GM19397 (cell line): ENCODE results near the gene RNLS.

Experiments used
- ATAC-seq: cut with Tn5 transposase; IDR thresholded peaks from one replicate; pipeline ENCODE4 v1.9.1; 2021; ENCODE audit warnings: mild to moderate bottlenecking, moderate library complexity; ENCODE audit not compliant: unreplicated experiment

RNLS gene

DNA sequence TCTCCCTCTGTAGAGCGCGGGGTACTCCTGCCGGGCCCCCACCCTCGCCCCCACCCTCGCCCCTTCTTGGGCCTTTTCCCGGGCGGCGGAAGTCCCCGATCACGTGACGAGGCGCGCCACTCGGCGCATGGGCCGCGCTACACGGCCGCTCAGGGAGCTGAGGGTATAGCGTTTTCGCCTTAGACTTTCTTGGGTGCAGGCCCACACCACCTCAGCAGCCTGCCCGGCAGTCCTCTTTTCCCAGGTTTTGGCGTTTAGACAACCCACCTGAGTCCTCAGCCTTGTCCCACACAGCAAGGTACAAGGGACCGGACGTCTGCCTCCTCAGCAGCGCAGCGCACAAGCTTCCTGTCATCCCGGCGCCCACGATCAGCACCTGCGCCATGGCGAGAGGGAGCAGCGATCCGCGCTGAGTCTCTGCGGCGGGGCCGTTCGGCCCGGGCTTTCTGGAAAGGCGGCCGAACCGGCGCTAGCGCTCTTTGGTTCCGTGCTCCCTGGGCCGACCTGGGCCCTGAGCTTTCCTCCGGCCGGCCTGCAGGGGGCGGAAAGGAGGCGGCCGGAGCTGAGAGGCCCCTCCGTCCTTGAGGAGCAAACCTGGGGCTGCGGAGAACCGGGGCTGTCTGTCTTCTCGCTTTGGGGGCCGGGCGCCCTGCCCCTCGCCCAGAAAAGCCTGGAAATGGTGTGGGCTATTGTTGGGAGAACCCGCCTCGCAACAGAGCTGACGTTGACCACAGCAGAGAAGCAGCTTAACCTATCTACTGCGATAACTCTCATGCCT is at the start of gene RNLS:
TSS of gene RNLS (minus strand) at position 513 of the 778 bp plus-strand sequence.
- ATAC-seq = peak; percentile 86

DNA sequence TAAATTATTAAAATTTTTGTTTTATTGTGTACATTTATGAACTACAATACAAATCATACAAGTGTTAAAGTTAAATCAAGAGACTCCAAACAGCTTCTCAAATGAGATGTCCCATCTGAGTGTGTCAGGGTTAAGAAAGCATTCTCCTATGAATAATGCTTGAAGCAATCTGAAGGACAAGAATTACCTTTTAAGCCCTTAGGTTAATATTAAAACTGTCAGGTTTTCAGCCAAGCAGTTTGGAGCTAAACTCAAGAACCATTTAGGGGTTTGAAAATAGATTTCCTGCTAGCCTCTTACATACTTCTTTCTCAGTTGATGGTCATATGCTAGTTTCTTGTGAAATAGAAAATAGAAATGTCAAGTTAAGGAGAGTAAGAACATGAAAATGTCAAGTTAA is 41.7 kb upstream of the RNLS start:
- ATAC-seq = no peak

DNA sequence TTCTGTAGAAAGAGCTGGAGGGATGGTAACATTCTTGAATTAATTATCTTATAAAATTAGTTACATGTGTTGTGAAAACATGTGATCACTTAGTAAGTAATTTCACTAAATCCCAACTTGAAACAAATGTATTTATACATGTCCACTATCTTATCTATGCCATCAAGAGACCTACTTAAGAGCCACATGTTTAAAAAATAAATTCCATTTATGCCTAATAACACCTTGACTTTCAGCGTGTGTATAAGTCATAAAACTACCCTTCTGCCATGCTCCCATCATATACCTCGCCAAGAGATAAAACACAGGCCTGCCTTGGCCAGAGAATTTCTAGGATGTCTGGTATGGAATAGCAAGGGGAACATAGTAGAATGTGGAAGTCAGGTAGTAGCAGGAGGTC is 40.7 kb upstream of the RNLS start:
- no peak for ATAC-seq

DNA sequence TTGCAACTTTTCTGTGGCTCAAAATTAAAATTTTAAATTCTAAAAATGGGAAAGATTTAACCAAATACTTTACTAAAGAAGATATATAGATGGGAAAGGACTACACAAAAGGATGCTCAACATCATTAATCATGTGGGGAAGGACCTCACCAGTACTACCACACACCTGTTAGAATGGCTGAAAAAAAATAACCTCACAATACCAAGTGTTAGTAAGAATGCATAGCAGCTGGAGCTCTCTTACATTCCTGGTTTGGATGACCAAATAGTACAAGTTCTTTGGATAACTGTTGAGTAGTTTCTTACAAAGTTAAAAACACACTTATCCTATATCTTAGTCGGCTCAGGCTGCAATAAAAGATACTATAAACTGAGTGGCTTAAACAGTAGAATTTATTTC is 37.3 kb upstream of the RNLS start:
- ATAC-seq = no peak

DNA sequence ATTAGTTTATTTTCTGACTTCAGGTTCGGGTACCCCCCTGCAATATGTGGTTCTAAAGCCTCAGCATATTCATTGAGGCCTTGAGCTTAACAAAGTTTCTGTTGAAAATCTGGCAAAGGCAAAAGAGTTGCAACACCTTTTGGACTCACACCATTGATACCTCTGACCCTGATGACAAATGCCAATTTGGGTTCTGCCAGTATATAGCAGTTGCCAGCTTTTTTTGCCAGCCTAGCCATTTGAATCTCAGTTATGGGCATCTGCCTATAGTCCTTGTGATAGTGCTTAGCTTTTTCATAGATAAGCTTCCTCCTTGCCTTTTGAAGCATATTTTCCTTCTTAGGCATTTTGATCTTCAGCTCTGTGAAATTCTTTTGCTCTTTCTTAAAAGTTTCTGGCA is 35.4 kb upstream of the RNLS start:
- ATAC-seq = no peak

DNA sequence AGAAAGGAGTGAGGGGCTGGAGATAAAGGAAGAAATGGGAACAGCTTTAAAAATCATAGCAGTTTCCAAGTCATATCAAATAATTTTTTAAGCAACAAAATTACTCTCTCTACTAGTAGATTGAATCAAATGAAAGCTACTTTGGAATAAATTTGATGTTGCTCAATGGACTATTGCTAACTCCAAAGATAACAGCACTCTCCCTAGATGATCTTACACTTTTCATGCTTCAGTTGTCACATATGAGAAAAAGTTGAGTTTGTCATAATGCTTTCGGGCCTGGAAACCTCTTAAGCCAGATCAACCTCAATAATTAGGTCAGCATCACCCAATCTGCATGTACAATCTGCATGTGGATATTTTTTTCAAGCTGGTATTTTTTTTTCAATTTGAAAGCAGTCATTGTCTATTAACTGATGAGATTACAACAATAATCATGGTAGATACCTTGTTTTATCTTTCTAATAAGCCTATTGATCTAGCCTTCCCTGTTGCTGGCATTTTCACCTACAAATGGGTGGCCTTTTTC is 34.7 kb upstream of the RNLS start:
- ATAC-seq = no peak

DNA sequence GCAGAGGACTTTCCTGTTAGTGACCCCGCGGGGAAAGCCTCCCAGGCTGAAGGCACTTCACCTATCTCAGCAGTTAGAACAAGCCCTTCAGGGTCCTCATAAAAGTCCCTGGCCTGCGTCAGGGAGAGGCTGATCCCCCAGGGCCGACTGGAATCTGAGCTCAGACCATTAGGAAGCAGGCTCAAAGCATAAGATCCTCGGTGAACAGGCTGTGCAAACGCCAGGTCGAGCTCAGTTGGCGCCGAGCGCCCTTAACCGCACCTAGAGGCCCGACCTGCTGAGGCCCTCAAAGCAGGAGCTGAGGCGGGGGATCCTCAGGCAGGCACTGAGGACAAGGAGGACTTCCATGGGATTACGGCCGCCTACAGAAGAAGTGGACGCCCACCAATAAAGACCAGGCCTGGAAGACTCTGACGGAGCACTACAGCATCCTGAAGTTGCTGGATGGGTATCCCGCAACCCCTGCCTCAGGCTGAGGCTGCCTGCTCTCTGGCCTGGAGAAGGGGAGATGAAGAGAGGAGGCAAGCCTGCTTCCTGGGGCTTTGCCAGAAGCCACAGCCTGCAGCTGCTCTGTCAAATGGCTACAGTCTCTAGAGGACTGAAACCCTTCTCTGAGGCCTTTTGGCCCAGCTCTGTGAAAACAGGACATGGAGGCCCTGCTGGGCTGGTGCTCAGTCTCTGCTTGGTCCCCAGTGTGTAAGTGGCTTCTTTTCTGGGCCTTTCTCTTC is 33.3 kb upstream of the RNLS start:
- ATAC-seq = no peak

DNA sequence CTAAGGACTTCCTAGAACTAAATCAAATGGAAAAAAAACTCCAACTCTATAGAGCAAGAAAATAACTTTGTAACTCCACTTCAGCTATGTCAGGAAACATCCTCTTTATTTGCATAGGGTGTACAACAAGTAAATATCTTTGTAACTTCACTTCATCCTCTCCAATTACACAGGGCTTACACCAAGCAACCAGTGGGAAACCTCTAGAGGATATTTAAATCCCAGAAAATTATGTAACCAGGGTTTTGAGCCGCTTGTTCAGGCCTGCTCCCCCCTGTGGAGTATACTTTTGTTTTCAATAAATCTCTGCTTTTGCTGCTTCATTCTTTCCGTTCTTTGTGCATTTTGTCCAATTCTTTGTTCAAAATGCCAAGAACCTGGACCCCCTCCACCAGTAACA is 25.7 kb upstream of the RNLS start:
- no peak for ATAC-seq

DNA sequence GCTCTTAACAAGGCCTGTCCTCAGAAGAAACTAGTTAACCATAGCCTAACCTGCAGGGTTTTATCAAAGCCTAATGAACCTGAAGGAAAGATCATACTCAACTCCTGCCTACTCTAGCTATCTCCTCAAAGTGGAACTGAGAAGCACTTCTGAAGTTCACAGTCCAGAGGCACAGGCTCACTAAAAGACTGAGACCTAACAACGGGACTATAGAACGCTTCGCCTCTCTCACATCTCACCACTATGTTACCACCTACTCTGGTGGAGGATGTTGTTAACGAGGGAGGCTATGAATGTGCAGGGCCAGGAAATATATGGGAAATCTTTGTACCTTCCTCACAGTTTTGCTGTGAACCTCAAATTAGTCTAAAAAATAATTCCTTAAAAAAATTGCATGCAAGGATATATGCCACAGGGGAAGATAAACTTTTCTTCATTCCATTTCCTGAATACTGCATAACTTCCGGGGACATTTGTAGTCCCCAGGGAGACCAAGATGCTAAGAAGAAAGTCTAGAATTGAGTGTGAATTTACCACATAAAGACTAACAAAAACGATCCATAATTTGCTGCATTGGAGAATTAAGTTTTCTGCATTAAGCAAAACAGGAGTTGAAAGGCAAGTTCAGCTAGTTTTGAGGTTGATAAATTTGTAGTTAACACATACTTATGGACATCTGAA is 25.1 kb upstream of the RNLS start:
- no peak for ATAC-seq

DNA sequence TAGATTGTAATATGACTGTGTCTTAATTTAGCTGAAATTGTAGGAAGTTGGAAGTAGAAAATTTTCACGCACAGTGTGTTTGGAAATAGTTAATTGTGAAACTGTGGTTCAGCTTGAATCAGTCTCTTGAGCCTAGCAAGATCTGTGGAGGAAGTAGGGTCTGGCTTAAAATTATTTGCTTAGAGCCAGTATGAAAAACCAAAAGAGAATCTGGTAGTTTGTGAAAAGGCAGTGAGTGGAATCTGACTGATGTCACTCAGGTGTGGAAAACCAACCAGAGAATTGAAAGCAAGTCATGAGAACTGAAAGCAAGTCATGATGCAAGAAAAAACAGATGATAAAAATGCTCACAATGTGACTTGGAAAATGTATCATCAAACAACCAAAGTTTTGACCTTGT is 14.9 kb upstream of the RNLS start:
- peak; percentile 87 for ATAC-seq

DNA sequence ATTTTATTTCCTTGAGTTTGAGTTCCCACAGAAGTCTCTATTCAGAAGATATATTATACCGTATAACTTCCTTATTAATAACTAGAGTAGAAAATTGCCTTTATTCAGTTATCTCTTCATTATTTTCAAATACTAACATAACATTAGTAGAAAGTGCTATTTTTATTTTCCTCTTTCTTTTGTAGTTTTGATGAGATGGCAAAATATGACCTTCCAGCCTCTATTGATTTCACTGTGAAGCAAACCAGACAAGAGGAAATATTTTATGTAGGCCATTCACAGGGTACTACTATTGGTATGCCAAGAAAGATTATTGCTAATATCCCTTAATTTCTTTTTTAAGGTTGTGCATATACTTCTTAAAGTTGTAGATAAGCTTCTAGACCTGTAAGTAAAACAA is 11.4 kb upstream of the RNLS start:
- ATAC-seq = no peak

DNA sequence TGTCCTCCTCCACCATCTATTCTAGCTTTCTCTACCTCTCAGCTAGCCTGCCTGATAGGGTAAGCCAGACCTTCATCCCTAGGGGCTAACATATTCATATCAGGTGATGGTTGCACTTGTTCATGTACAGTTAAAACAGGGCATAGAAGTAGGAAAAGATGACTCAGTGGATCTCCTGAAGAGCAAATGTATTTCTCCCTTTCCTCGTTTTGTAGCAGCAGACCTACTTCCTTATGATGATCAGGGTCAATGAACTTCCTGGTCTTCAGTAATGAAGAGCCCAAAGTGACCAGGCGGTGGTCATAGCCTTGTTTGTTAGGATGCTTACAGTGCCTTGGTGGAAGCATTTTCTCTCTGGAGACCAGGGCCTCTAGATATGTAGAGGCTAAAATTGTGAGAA is 9.8 kb upstream of the RNLS start:
- no peak for ATAC-seq

DNA sequence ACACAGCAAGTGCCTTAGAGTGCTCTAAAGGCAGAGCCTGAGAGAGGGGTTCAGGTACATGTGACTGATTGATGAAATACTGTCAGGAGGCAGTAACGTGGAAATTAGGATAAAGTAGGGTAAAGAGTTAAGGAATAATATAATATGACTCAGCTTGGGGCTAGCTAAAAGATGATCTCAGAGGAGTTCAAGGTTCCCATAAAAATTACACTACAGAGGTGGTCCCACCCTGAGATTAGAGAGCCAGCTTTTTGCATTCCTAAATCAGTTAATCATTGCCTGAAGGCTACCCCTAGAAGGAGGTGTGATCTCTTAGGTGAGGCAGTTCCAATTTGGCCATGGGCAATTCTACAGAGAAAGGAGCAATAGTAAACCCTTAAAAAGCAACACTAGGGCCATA is 9.3 kb upstream of the RNLS start:
- no peak for ATAC-seq

DNA sequence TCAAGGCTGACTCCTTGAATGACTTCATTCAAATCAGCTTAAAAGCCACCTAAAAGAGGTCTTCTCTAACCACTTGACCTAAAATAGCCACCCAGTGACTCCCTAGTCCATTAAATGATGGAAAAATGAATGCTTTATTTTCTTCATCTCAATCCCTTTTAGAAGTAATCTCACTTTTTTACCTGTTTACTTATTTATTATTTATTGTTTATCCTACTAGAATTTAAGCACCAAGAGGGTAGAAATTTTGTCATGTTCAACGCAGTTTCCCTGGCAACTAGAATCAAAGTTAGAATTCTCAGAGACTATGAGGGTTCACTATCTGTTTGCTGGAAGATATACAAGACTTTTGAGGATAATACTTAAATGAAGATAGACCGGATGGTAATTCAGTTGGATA is 3.3 kb upstream of the RNLS start, which contains the start of gene LIPJ:
TSS of gene LIPJ (plus strand) at position 301 of the 400 bp plus-strand sequence. CDS start 3,926 bp downstream, outside the sequence.
- ATAC-seq = no peak

DNA sequence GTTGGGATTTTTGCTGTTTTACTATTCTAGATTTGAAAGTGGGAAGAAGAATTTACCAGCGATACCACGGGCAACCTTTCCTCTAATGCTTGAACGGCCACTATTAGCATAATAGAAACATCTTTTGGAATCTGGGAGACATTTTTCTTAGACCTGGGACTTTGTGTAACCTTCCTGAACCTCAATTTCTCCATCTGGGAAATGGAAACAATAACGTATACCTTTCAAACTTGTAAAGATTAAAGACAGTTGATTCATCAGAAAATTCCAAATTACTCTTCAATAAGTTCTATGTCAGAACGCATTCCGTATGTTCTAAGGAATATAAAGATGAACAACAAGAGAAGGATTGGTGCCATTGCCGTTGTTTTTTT is 453 bp upstream of the RNLS start:
- no peak for ATAC-seq

DNA sequence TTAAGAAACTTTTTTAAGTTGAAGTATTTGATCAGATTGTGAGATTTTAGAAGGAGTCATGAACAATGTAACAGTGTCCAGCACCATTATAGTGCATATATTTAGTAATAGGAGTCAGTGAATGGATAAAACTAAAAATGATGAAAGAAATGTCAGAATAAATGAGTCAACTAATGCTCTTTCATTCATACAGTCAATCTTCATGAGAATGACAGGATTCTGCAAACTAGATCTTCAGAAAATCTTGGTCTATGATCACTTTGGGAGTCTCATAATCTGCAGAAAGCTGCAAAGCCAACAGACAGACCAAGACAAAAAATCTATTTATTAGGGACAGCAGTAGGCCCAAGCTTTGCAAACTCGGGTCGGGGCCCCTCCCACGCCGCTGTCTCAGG is 710 bp downstream of the RNLS start:
- ATAC-seq = no peak

DNA sequence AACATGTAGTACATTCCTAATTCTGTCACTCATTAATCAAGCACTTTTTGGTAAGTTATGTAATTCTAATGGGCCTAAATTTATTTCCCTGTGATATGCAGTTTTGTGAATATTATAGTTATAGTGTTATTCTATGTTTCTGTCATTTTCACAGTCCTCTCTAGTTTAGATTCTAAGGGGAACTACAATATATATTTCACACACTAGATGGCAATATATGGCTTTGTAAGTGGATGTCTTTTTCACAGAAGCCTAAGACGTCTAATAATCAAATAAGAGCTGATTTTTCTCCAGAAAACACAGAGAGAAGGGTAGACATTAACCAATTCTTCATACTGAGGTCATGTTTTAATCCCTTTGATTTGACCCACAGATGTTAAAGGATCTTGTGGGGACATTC is 18.0 kb downstream of the RNLS start:
- no peak for ATAC-seq

DNA sequence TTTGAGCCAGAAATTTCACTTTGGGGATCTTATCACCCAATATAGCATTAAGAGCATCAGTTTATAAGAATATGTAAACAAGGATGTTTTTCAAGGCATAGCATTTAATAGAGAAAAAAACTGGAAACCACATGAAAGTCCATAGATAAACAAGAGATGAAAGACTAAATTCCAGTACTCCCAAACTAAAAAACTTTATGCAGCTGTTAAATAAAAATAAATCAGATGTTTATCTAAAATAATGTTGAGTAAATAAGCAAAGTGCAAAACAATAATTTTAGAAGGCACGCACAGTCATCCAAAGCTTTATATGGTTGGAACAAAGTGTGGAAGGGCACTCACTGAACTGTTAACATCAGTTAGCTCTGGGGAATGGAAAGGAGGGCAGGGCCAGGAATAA is 21.0 kb downstream of the RNLS start:
- no peak for ATAC-seq

DNA sequence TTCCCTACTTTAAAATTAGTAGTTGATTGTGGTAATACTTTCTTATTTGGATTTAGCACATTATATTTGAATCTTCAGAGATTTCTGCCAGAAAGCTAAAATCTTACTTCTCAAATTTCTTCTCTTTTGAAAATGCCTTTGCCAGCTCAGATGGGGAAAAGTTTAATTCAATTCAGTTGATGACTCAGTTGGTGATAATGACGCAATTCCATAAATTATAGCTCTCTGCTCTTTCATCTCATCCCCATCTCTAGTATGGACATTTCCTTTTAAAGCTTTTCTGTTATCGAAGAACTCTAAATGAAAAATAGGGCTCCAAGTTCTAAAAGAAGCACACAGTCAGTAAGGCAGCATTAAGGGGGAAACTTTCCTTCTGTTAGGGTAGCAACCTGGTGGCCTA is 25.5 kb downstream of the RNLS start:
- no peak for ATAC-seq

DNA sequence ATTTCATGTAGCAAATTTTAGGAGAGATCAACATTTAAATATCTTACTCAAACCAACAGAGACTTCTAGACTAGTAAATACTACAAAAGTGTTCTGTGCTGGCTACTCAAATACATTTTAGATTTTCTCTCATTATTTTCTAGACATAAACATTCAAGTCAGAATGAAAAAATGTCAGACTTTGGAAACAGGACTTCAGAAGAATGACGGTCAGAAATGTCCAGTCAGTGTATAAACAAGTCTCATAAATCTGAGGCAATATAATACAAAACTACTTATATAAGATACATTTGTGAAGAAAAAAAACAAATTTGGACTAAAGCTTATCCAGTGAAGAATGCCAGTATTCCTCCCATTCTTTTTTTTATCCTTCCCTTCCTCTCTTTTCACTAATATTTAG is 25.9 kb downstream of the RNLS start:
- no peak for ATAC-seq

DNA sequence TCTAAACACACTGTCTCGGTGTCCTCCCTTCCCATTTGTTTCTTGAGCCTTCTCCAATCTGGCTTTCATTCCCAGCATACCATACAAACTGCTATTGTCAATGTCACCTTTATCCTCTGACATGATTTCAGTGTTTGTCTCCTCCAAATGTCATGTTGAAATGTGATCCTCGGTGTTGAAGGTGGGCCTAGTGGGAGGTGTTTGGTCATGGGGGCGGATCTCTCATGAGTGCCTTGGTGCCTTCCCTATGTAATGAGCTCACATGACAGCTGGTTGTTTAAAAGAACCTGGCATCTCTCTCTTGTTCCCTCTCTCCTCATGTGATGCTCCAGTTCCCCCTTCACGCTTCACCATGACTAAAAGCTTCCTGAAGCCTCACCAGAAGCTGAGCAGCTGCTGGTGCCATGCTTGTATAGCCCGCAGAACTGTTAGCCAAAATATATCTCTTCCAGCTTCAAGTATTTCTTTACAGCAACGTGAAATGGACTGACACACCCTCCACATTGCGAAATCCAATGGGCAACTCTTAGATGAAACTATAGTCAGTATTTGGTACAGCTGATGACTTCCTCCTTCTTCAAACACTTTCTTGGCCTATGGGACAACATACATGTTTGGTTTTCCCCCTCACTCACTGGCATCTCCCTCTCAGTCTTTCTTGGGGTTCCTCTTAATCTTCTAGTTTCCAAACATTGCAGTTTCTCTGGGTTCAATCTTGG is 27.8 kb downstream of the RNLS start:
- ATAC-seq = no peak
